ENCODE data around the gene SLC18A3.

SLC18A3 gene

DNA sequence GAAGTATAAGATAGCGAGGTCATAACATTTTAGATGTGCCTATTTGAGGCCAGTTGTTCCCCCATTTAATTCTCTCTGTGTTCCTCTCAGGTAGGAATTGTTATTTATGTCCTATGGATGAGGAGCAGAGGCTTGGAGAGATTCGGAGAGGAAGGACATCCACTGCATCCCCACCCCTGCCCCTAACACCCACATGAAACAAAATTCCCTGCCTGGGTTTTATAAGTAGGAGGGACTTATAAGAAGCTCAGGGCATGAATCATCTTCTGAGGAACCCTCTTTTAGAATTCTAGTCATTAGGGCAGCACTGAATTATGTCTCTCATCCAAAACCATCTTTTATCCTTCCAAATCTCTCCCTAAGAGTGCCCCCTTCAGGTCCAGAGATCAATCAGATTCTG, 8.7 kb downstream of the SLC18A3 start:
- H3F3A ChIP-seq (ENCODE audit: control insufficient read depth, insufficient read depth) = no peaks in the 10 kb centered on the region
- no peaks in the 10 kb centered on the region for H4K20me1 ChIP-seq (ENCODE audit: control insufficient read depth, insufficient read depth, low read depth, low read length)
- H3K27ac ChIP-seq (ENCODE audit: low read depth, low read length) = no peak overlapping the region
- H3K36me3 ChIP-seq (ENCODE audit: control insufficient read depth, low read length) = no peaks in the 10 kb centered on the region
- H3K4me1 ChIP-seq (ENCODE audit: control insufficient read depth, low read length) = no peaks in the 10 kb centered on the region
- no peaks in the 10 kb centered on the region for H3K9me3 ChIP-seq (ENCODE audit: control insufficient read depth, insufficient read depth, low read length)
- TF ChIP-seq EZH2phosphoT487 (IDR thresholded peaks at IDR 0.05; ENCODE audit: borderline replicate concordance, low read length) = no peak
- TF ChIP-seq, protein P1, sequence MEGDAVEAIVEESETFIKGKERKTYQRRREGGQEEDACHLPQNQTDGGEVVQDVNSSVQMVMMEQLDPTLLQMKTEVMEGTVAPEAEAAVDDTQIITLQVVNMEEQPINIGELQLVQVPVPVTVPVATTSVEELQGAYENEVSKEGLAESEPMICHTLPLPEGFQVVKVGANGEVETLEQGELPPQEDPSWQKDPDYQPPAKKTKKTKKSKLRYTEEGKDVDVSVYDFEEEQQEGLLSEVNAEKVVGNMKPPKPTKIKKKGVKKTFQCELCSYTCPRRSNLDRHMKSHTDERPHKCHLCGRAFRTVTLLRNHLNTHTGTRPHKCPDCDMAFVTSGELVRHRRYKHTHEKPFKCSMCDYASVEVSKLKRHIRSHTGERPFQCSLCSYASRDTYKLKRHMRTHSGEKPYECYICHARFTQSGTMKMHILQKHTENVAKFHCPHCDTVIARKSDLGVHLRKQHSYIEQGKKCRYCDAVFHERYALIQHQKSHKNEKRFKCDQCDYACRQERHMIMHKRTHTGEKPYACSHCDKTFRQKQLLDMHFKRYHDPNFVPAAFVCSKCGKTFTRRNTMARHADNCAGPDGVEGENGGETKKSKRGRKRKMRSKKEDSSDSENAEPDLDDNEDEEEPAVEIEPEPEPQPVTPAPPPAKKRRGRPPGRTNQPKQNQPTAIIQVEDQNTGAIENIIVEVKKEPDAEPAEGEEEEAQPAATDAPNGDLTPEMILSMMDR (IDR thresholded peaks at IDR 0.05; ENCODE audit: low read depth, low read length, poor library complexity, severe bottlenecking) = no peak
- no peaks in the 10 kb centered on the region for H3K79me2 ChIP-seq (ENCODE audit: control insufficient read depth, low read length)
- H3K9me2 ChIP-seq (replicated peaks; ENCODE audit: control insufficient read depth, low read length) = no peaks in the 10 kb centered on the region
- no peak overlapping the region for H3K4me3 ChIP-seq (ENCODE audit: low read length)
- no peak overlapping the region for H3K4me2 ChIP-seq (ENCODE audit: low read length)
- no peaks in the 10 kb centered on the region for H3K27me3 ChIP-seq (ENCODE audit: control insufficient read depth, low read length)

DNA sequence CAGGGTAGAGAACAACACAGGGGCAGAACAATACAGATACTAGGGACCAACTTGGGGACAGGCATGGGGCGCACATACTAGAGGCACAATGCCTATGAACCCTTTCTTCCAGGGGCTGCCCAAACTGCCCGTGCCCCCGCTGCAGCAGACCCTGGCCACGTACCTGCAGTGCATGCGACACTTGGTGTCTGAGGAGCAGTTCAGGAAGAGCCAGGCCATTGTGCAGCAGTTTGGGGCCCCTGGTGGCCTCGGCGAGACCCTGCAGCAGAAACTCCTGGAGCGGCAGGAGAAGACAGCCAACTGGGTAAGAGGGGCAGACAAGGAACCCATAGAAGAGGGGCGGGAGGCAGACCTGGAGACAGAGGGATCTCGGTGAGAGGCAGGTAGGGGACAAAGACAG, 9.5 kb downstream of the SLC18A3 start:
- Histone ChIP-seq H3K4me2 (ENCODE audit: low read length) (no peak overlapping the region), H3K9me2 (replicated peaks; ENCODE audit: control insufficient read depth, low read length) (no peaks in the 10 kb centered on the region), H4K20me1 (ENCODE audit: control insufficient read depth, insufficient read depth, low read depth, low read length) (no peaks in the 10 kb centered on the region), H3K36me3 (ENCODE audit: control insufficient read depth, low read length) (no peaks in the 10 kb centered on the region), H3K9me3 (ENCODE audit: control insufficient read depth, insufficient read depth, low read length) (no peaks in the 10 kb centered on the region), H3K27me3 (ENCODE audit: control insufficient read depth, low read length) (no peaks in the 10 kb centered on the region), H3K4me3 (ENCODE audit: low read length) (no peak overlapping the region), H3K79me2 (ENCODE audit: control insufficient read depth, low read length) (no peaks in the 10 kb centered on the region), H3K4me1 (ENCODE audit: control insufficient read depth, low read length) (no peaks in the 10 kb centered on the region), H3F3A (ENCODE audit: control insufficient read depth, insufficient read depth) (no peaks in the 10 kb centered on the region), H3K27ac (ENCODE audit: low read depth, low read length) (no peak overlapping the region)
- TF ChIP-seq EZH2phosphoT487 (IDR thresholded peaks at IDR 0.05; ENCODE audit: borderline replicate concordance, low read length) = no peak
- TF ChIP-seq, protein P1 (IDR thresholded peaks at IDR 0.05; ENCODE audit: low read depth, low read length, poor library complexity, severe bottlenecking) = peak; percentile 7

DNA sequence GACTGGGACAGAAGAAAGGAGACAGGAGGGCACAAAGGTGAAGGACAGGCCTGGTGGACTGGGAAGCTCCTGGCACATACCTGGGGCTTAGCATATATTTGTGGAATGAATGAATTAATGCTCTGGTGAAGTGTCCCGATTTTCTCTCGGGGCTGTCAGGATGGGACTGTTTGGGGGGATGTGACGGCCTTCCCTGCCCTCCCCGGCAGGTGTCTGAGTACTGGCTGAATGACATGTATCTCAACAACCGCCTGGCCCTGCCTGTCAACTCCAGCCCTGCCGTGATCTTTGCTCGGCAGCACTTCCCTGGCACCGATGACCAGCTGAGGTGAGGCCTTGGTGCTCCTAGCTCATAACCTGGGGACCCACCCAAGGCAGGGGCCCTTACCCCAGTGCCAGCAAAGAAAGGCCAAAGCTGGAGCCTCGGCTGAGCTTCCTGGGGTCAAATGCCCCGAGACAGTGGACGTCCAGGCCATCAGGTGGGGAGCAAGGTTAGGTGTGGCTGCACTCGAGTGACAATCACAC, 10.2 kb downstream of the SLC18A3 start:
- no peaks in the 10 kb centered on the region for H3K9me2 ChIP-seq (replicated peaks; ENCODE audit: control insufficient read depth, low read length)
- no peaks in the 10 kb centered on the region for H3K79me2 ChIP-seq (ENCODE audit: control insufficient read depth, low read length)
- no peaks in the 10 kb centered on the region for H4K20me1 ChIP-seq (ENCODE audit: control insufficient read depth, insufficient read depth, low read depth, low read length)
- no peak overlapping the region for H3K27ac ChIP-seq (ENCODE audit: low read depth, low read length)
- H3K36me3 ChIP-seq (ENCODE audit: control insufficient read depth, low read length) = no peaks in the 10 kb centered on the region
- no peaks in the 10 kb centered on the region for H3K27me3 ChIP-seq (ENCODE audit: control insufficient read depth, low read length)
- H3K4me2 ChIP-seq (ENCODE audit: low read length) = no peak overlapping the region
- H3F3A ChIP-seq (ENCODE audit: control insufficient read depth, insufficient read depth) = no peaks in the 10 kb centered on the region
- no peaks in the 10 kb centered on the region for H3K9me3 ChIP-seq (ENCODE audit: control insufficient read depth, insufficient read depth, low read length)
- no peaks in the 10 kb centered on the region for H3K4me1 ChIP-seq (ENCODE audit: control insufficient read depth, low read length)
- TF ChIP-seq, protein P1 (IDR thresholded peaks at IDR 0.05; ENCODE audit: low read depth, low read length, poor library complexity, severe bottlenecking) = no peak
- TF ChIP-seq EZH2phosphoT487 (IDR thresholded peaks at IDR 0.05; ENCODE audit: borderline replicate concordance, low read length) = no peak
- H3K4me3 ChIP-seq (ENCODE audit: low read length) = no peak overlapping the region

All from DOHH2 (cell line).